Right cardiac atrium (tissue), 5 donors: ENCODE data around the gene COL4A1. TPM values are rescaled to one million over a fixed set of nuclear protein-coding genes. Genes with fewer than 3 reads are reported as not detected.
A peak's percentile ranks its signal among the peaks of the same experiment; 100 is the strongest.

Source experiments
- ATAC-seq, 2 donors: fragments of 200-7000 bp; cut with Tn5 transposase; one replicate each; pipeline versions ENCODE4 v1.8.0 to v1.9.1; 2020; ENCODE audit warnings: moderate library complexity in 2 of 2, mild to moderate bottlenecking in 1 of 2
- DNase-seq, 3 donors: peaks; one replicate each; pipeline ENCODE4 v3.0.0-alpha.2; 2020
- H3K27ac ChIP-seq: one replicate; pipeline ENCODE4 v1.5.1; 2013; ENCODE audit warnings: mild to moderate bottlenecking, low read length, control low read depth, moderate library complexity
- H3K27me3 ChIP-seq: one replicate; pipeline ENCODE4 v1.6.1; 2013; ENCODE audit not compliant: control insufficient read depth, insufficient read depth
- H3K4me1 ChIP-seq: one replicate; pipeline ENCODE4 v1.6.1; 2013; ENCODE audit warnings: low read length; ENCODE audit not compliant: control insufficient read depth, insufficient read depth
- H3K4me3 ChIP-seq: one replicate; pipeline ENCODE4 v1.5.1; 2013; ENCODE audit warnings: low read length, control low read depth
- H3K9me3 ChIP-seq: one replicate; pipeline ENCODE4 v1.6.1; 2013; ENCODE audit warnings: low read length; ENCODE audit not compliant: control insufficient read depth
- WGBS: extraction: QIAGEN DNeasy Blood & Tissue Kit; methylation state at CpG from one replicate; pipeline ENCODE4 v1.1.7; 2013; 5-methylcytosine and 5-hydroxymethylcytosine counted together
- intact Hi-C, 4 donors: fragments of 100-400 bp; cut with DNase I; formaldehyde crosslinking; loops; one replicate each; pipeline versions ENCODE4 v1.11.0 to v1.14.0; 2022 to 2023
- polyA plus RNA-seq: library from polyadenylated mRNA; stranded (reverse); fragments of 200-250 nt; gene quantifications from one replicate; pipeline ENCODE4 v1.2.3, GENCODE V29; 2013
- total RNA-seq, 4 donors: library from RNA; stranded (reverse); fragmentation: NEBNext Ultra II Directional; extraction: Animal tissue kit (Norgen Biotek cat#: 25700); gene quantifications; one replicate each; pipeline ENCODE4 v1.2.1, GENCODE V29; 2021
- donor health status: healthy with polysubstance abuse.
- donor health status: DM: no; HTN: yes; CAD: no.
- donor health status: DM: no; HTN: no; CAD: no.
- donor health status: DM: no; HTN: yes; CAD: no; lungs with severe emphysema.
- donor health status: DM: yes; HTN: yes; CAD: no.

Gene COL4A1
- total and polyA plus RNA-seq, 5 donors: 69.8 to 267 (median 102) TPM

GRCh38 chr13:110225609-110226574 lies 81.1 kb downstream of the COL4A1 start:
- peak overlapping the region; percentile 53 for H3K27ac ChIP-seq
- no peak overlapping the region for H3K4me3 ChIP-seq
- peaks cover 2% of the 10 kb centered on the region for H3K4me1 ChIP-seq
- H3K9me3 ChIP-seq: no peaks in the 10 kb centered on the region
- DNase-seq (no peak), ATAC-seq (no peak)
- 66% methylated on average over 12 of the region's 12 CpGs for WGBS
- intact Hi-C loops: loop anchor here in 1 of 4 donors (5.0 to 10.0 kb wide), 2 partner anchors 81 to 219 kb away; partner anchors contain the start of genes COL4A1 and COL4A2
- no peaks in the 10 kb centered on the region for H3K27me3 ChIP-seq

- 92% methylated on average over 11 of the region's 11 CpGs for WGBS
- no peaks in the 10 kb centered on the region for H3K27me3 ChIP-seq
- no peak overlapping the region for H3K27ac ChIP-seq
- ATAC-seq (no peak), DNase-seq (no peak)
- peaks cover 6% of the 10 kb centered on the region for H3K4me1 ChIP-seq
- intact Hi-C loops: loop anchor here in 1 of 4 donors (5.0 to 10.0 kb wide), 2 partner anchors 82 to 220 kb away; partner anchors contain the start of genes COL4A1 and COL4A2
- no peak overlapping the region for H3K4me3 ChIP-seq
- no peaks in the 10 kb centered on the region for H3K9me3 ChIP-seq
Observed at GRCh38 chr13:110225003-110225402, 82.0 kb downstream of the COL4A1 start.

GRCh38 chr13:110224519-110224918 lies 82.4 kb downstream of the COL4A1 start:
- no peaks in the 10 kb centered on the region for H3K27me3 ChIP-seq
- 76% methylated on average over 8 of the region's 8 CpGs for WGBS
- DNase-seq (no peak), ATAC-seq (no peak)
- H3K4me3 ChIP-seq: no peak overlapping the region
- H3K9me3 ChIP-seq: no peaks in the 10 kb centered on the region
- no peak overlapping the region for H3K27ac ChIP-seq
- H3K4me1 ChIP-seq: peaks cover 6% of the 10 kb centered on the region
- intact Hi-C loops: loop anchor here in 2 of 4 donors (5.0 to 10.0 kb wide), 3 partner anchors 83 to 220 kb away; partner anchors contain the start of genes COL4A1 (in 1 of the 2) and COL4A2 (in 1 of the 2)

- H3K4me1 ChIP-seq: peaks cover 18% of the 10 kb centered on the region
- ATAC-seq (peak; percentile 55 to 61), DNase-seq (no peak)
- WGBS: 26% methylated on average over 18 of the region's 18 CpGs
- intact Hi-C loops: loop anchor here in 2 of 4 donors (5.0 to 10.0 kb wide), 3 partner anchors 86 to 223 kb away; partner anchors contain the start of genes COL4A1 (in 1 of the 2) and COL4A2 (in 1 of the 2)
- no peaks in the 10 kb centered on the region for H3K27me3 ChIP-seq
- H3K9me3 ChIP-seq: no peaks in the 10 kb centered on the region
- peak overlapping the region; percentile 86 for H3K27ac ChIP-seq
- H3K4me3 ChIP-seq: no peak overlapping the region
Observed at GRCh38 chr13:110221406-110222117, 85.4 kb downstream of the COL4A1 start.

GRCh38 chr13:110220471-110220870 lies 86.5 kb downstream of the COL4A1 start:
- Histone ChIP-seq H3K27ac (peak overlapping the region; percentile 51), H3K9me3 (no peaks in the 10 kb centered on the region), H3K27me3 (no peaks in the 10 kb centered on the region), H3K4me1 (peaks cover 23% of the 10 kb centered on the region), H3K4me3 (no peak overlapping the region)
- 66% methylated on average over 7 of the region's 7 CpGs for WGBS
- DNase-seq: no peak
- intact Hi-C loops: loop anchor here in 2 of 4 donors (5.0 to 10.0 kb wide), 3 partner anchors 87 to 224 kb away; partner anchors contain the start of genes COL4A1 (in 1 of the 2) and COL4A2 (in 1 of the 2)
- ATAC-seq: no peak

- Histone ChIP-seq H3K4me1 (peaks cover 23% of the 10 kb centered on the region), H3K27me3 (no peaks in the 10 kb centered on the region), H3K4me3 (no peak overlapping the region), H3K27ac (peak overlapping the region; percentile 12), H3K9me3 (no peaks in the 10 kb centered on the region)
- no peak for ATAC-seq
- DNase-seq: peak in 2 of 3 donors; percentile 41 to 64
- WGBS: 50% methylated on average over 21 of the region's 21 CpGs
- intact Hi-C loops: loop anchor here in 1 of 4 donors (10.0 kb wide), 1 partner anchor 216 kb away; no protein-coding TSS in a partner anchor
Observed at GRCh38 chr13:110218581-110219201, 88.3 kb downstream of the COL4A1 start.

GRCh38 chr13:110217811-110218210 lies 89.1 kb downstream of the COL4A1 start:
- no peak for ATAC-seq
- 76% methylated on average over 2 of the region's 2 CpGs for WGBS

GRCh38 chr13:110217085-110217484 lies 89.9 kb downstream of the COL4A1 start:
- DNase-seq (no peak), ATAC-seq (no peak)
- Histone ChIP-seq H3K9me3 (no peaks in the 10 kb centered on the region), H3K4me3 (no peak overlapping the region), H3K27ac (peak overlapping the region; percentile 47), H3K4me1 (peaks cover 23% of the 10 kb centered on the region), H3K27me3 (no peaks in the 10 kb centered on the region)
- WGBS: 28% methylated on average over 5 of the region's 5 CpGs
- intact Hi-C loops: loop anchor here in 1 of 4 donors (10.0 kb wide), 1 partner anchor 218 kb away; no protein-coding TSS in a partner anchor

More at GRCh38 chr13:110217811-110218210, 89.1 kb downstream of the COL4A1 start:
- no peak for DNase-seq
- Histone ChIP-seq H3K4me1 (peaks cover 23% of the 10 kb centered on the region), H3K27me3 (no peaks in the 10 kb centered on the region), H3K9me3 (no peaks in the 10 kb centered on the region), H3K27ac (no peak overlapping the region), H3K4me3 (no peak overlapping the region)
- intact Hi-C loops: loop anchor here in 1 of 4 donors (10.0 kb wide), 1 partner anchor 217 kb away; no protein-coding TSS in a partner anchor

- H3K9me3 ChIP-seq: no peaks in the 10 kb centered on the region
- H3K27me3 ChIP-seq: no peaks in the 10 kb centered on the region
- H3K4me1 ChIP-seq: peaks cover 23% of the 10 kb centered on the region
- peak overlapping the region; percentile 73 for H3K27ac ChIP-seq
- DNase-seq (peak in 1 of 3 donors; percentile 64), ATAC-seq (peak; percentile 71 to 81)
- 26% methylated on average over 10 of the region's 10 CpGs for WGBS
- no peak overlapping the region for H3K4me3 ChIP-seq
- intact Hi-C loops: loop anchor here in 1 of 4 donors (10.0 kb wide), 1 partner anchor 218 kb away; no protein-coding TSS in a partner anchor
Observed at GRCh38 chr13:110216398-110217041, 90.4 kb downstream of the COL4A1 start.
